GM19438 (cell line): ENCODE results near the gene MAP3K9.

ENCODE experiments used
- ATAC-seq: cut with Tn5 transposase; IDR thresholded peaks from one replicate; pipeline ENCODE4 v1.9.1; 2021; ENCODE audit warnings: low read depth; ENCODE audit not compliant: unreplicated experiment

The MAP3K9 gene

GRCh38 chr14:70821584-70822529, 12.5 kb upstream of the MAP3K9 start:
- ATAC-seq = no peak

- ATAC-seq = no peak
These were observed 7.2 kb upstream of the MAP3K9 start for GRCh38 chr14:70816525-70816924.

GRCh38 chr14:70814466-70814865, 5.2 kb upstream of the MAP3K9 start:
- no peak for ATAC-seq

GRCh38 chr14:70812124-70812818, 3.0 kb upstream of the MAP3K9 start:
- no peak for ATAC-seq

- ATAC-seq = no peak
These were observed 2.3 kb upstream of the MAP3K9 start for GRCh38 chr14:70811578-70811977.

GRCh38 chr14:70811050-70811449, 1.7 kb upstream of the MAP3K9 start:
- no peak for ATAC-seq

- ATAC-seq = no peak
These were observed 1.3 kb upstream of the MAP3K9 start for GRCh38 chr14:70810621-70811020.

GRCh38 chr14:70808416-70809224, 693 bp downstream of the MAP3K9 start:
- ATAC-seq = peak; percentile 17

GRCh38 chr14:70807898-70808415, 1.4 kb downstream of the MAP3K9 start:
- ATAC-seq = no peak

- ATAC-seq = no peak
These were observed 4.7 kb downstream of the MAP3K9 start for GRCh38 chr14:70804556-70805162.

GRCh38 chr14:70803321-70804310, 5.7 kb downstream of the MAP3K9 start:
- ATAC-seq = no peak

GRCh38 chr14:70802379-70802778, 6.9 kb downstream of the MAP3K9 start:
- no peak for ATAC-seq

GRCh38 chr14:70801836-70802235, 7.5 kb downstream of the MAP3K9 start:
- ATAC-seq = no peak

- no peak for ATAC-seq
These were observed 12.8 kb downstream of the MAP3K9 start for GRCh38 chr14:70796551-70796950.

- ATAC-seq = no peak
These were observed 15.0 kb downstream of the MAP3K9 start for GRCh38 chr14:70794294-70794693.

GRCh38 chr14:70793637-70794036, 15.7 kb downstream of the MAP3K9 start:
- ATAC-seq = no peak

- ATAC-seq = no peak
These were observed 16.4 kb downstream of the MAP3K9 start for GRCh38 chr14:70792939-70793338.

GRCh38 chr14:70791971-70792370, 17.3 kb downstream of the MAP3K9 start:
- no peak for ATAC-seq

- no peak for ATAC-seq
These were observed 19.4 kb downstream of the MAP3K9 start for GRCh38 chr14:70789961-70790360.
